Measurements from ENCODE around the gene GALNT1.

DNA sequence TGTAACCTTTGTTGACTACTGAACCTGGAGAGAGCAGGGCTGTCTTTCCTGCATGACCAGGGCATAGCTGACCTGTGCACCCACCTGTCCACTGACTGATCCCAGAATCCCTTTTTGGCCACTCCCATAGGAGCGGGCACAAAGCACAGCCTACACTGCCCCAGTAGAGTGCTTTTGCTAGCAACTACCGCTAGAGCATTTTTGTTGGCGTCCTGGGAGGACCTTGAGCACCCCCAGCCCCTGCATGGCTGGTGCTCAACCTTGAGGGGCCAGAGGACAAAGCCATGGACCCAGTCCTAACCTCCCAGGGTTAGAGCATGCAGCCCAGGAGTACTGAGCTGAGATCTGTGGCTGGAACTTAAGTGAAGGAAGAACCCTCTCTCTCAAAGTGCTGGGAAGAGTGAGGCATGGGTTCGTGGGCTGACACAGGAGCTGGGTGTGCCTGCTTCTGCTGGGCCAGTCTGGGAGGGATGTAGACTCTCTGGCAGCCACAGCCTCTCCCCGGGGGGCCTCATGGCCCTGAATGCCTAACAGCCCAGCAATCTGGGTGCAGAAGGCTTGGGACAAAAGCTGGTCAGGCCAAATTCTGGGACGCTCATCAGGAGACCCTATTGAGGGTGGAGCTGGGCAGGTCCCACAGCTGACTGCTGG, 140.0 kb downstream of the GALNT1 start:
- TF ChIP-seq FOXK2 (IDR thresholded peaks at IDR 0.05) (no peak), SP1 (IDR thresholded peaks at IDR 0.05) (no peak), SUZ12 (IDR thresholded peaks at IDR 0.05) (no peak), ELF4 (IDR thresholded peaks at IDR 0.05) (no peak), TARDBP (IDR thresholded peaks at IDR 0.05) (no peak), ZNF384 (IDR thresholded peaks at IDR 0.05) (no peak), ARNT (IDR thresholded peaks at IDR 0.05) (no peak), FOXM1 (IDR thresholded peaks at IDR 0.05; ENCODE audit: borderline replicate concordance) (no peak), HDGF (IDR thresholded peaks at IDR 0.05; ENCODE audit: borderline replicate concordance) (no peak)
